GM12878 (cell line): ENCODE data around the gene ADAP1. TPM values are rescaled to one million over a fixed set of nuclear protein-coding genes. Genes with fewer than 3 reads are reported as not detected.

Experiments
- ATAC-seq: fragments of 200-7000 bp; cut with Tn5 transposase; 3 replicates; pipeline ENCODE4 v1.9.1; 2020; ENCODE audit warnings: mild to moderate bottlenecking, moderate library complexity
- BruUV-seq: library from RNA; stranded (reverse); fragments of 400-500 nt; replicated peaks from 2 replicates; lab custom pipeline; 2021; lab: Mats Ljungman, UMichigan
- CTCF ChIA-PET: fragments of 300-600 bp; sonication (Branson Sonifier 250); formaldehyde crosslinking; extraction: SDS; loops from one replicate; lab custom pipeline; 2021; ENCODE audit warnings: inconsistent platforms; lab: Yijun Ruan, JAX
- POLR2A ChIA-PET: fragments of 350-600 bp; formaldehyde crosslinking; extraction: SDS; loops from one replicate; lab custom pipeline; 2021; ENCODE audit warnings: inconsistent platforms; lab: Charles Lee
- RAD21 ChIA-PET: fragments of 300-600 bp; sonication (Branson Sonifier 250); formaldehyde crosslinking; loops from one replicate; lab custom pipeline; 2023; ENCODE audit warnings: antibody characterized with exemption; ENCODE audit not compliant: unreplicated experiment; lab: Charles Lee
- SMC1A ChIA-PET: fragments of 300-600 bp; sonication (Branson Sonifier 250); formaldehyde crosslinking; loops from one replicate; lab custom pipeline; 2023; ENCODE audit not compliant: unreplicated experiment, uncharacterized antibody; lab: Charles Lee
- DNase-seq: peaks from one replicate; pipeline ENCODE4 v3.0.0-alpha.2; 2011; ENCODE audit warnings: low read depth, low spot score
- FAIRE-seq: peaks from 3 replicates; lab custom pipeline; 2011; peaks lifted over from hg19 to GRCh38; lab: Jason Lieb, UNC
- H2AFZ ChIP-seq: 2 replicates; pipeline ENCODE4 v1.6.0; 2011; ENCODE audit warnings: low read depth, low read length, control low read depth; ENCODE audit not compliant: control insufficient read depth
- H3K27ac ChIP-seq: 2 replicates; pipeline ENCODE4 v1.5.1; 2011; ENCODE audit warnings: control low read depth; ENCODE audit not compliant: control insufficient read depth, insufficient read depth
- H3K27me3 ChIP-seq, 2 experiments: replicated peaks in 1 of 2; 2 replicates each; pipeline versions ENCODE4 v1.6.0 to v1.6.1; 2011; ENCODE audit warnings: low read length in 1 of 2; ENCODE audit not compliant: control insufficient read depth in 2 of 2, insufficient read depth in 2 of 2
- H3K36me3 ChIP-seq, 2 experiments: 2 replicates each; pipeline ENCODE4 v1.5.1; 2011; ENCODE audit warnings: low read length in 1 of 2; ENCODE audit not compliant: control insufficient read depth in 2 of 2, insufficient read depth in 2 of 2
- H3K4me1 ChIP-seq: 2 replicates; pipeline ENCODE4 v1.6.1; 2011; ENCODE audit warnings: mild to moderate bottlenecking, low read length, moderate library complexity, mixed read lengths; ENCODE audit not compliant: control insufficient read depth, insufficient read depth
- H3K4me2 ChIP-seq: 2 replicates; pipeline ENCODE4 v1.6.0; 2011; ENCODE audit warnings: control low read depth; ENCODE audit not compliant: control insufficient read depth, insufficient read depth
- H3K4me3 ChIP-seq: fragments of 200-600 bp; sonication (generic); 2 replicates; pipeline ENCODE4 v1.5.1; 2016
- H3K79me2 ChIP-seq: 2 replicates; pipeline ENCODE4 v1.6.0; 2011; ENCODE audit warnings: low read length; ENCODE audit not compliant: control insufficient read depth, insufficient read depth
- H3K9ac ChIP-seq: 2 replicates; pipeline ENCODE4 v1.8.0; 2011; ENCODE audit warnings: low read length, control low read depth, mixed read lengths; ENCODE audit not compliant: control insufficient read depth, insufficient read depth
- H3K9me3 ChIP-seq: replicated peaks from 3 replicates; pipeline ENCODE4 v1.5.1; 2011; ENCODE audit warnings: mild to moderate bottlenecking, low read length; ENCODE audit not compliant: control insufficient read depth, insufficient read depth
- H4K20me1 ChIP-seq: 2 replicates; pipeline ENCODE4 v1.6.0; 2011; ENCODE audit not compliant: control insufficient read depth, insufficient read depth
- NFYB ChIP-seq: IDR thresholded peaks from 2 replicates; pipeline ENCODE4 v1.6.1; 2011; ENCODE audit warnings: low read depth, mild to moderate bottlenecking, low read length, improper control_type of control experiment, moderate library complexity; ENCODE audit not compliant: insufficient read depth
- NR2F1 ChIP-seq: fragments of 450-650 bp; conservative IDR thresholded peaks from 2 replicates; pipeline ENCODE4 v1.6.1; 2017; ENCODE audit warnings: mild to moderate bottlenecking
- PML ChIP-seq: IDR thresholded peaks from 2 replicates; pipeline ENCODE4 v1.6.1; 2012; ENCODE audit warnings: low read length, inconsistent platforms
- RB1 ChIP-seq: fragments of 450-650 bp; formaldehyde crosslinking; IDR thresholded peaks from 2 replicates; pipeline ENCODE4 v1.6.1; 2017; ENCODE audit warnings: mild to moderate bottlenecking, borderline replicate concordance
- RFX5 ChIP-seq: IDR thresholded peaks from 2 replicates; pipeline ENCODE4 v1.6.1; 2011; ENCODE audit warnings: low read depth, low read length, improper control_type of control experiment
- ZBTB4 ChIP-seq: fragments of 450-650 bp; formaldehyde crosslinking; IDR thresholded peaks from 2 replicates; pipeline ENCODE4 v1.4.0; 2022; ENCODE audit warnings: mild to moderate bottlenecking, moderate library complexity
- WGBS: methylation state at CpG from one replicate; pipeline ENCODE4 v1.1.6; 2016; ENCODE audit warnings: low lambda C conversion rate; ENCODE audit not compliant: insufficient replicate concordance, insufficient coverage; ENCODE audit errors: missing lambda C conversion rate; 5-methylcytosine and 5-hydroxymethylcytosine counted together
- in situ Hi-C: fragments of 300-500 bp; cut with MboI; formaldehyde crosslinking; loops from 9 replicates; pipeline ENCODE4 v1.14.3; 2018; ENCODE audit warnings: mixed read lengths
- intact Hi-C: fragments of 100-400 bp; cut with micrococcal nuclease; formaldehyde crosslinking; loops from one replicate; pipeline ENCODE4 v1.14.2; 2022; ENCODE audit not compliant: unreplicated experiment
- polyA plus RNA-seq, 11 experiments: library from polyadenylated mRNA; depleted of rRNA in 4 of 11; unstranded in 6 of 11; stranded (reverse) in 5 of 11; fragments of >200 nt; fragmentation: Nextera tagmentation in 4 of 11; fragmentation: Illumina TruSeq in 1 of 11; extraction: Ambion mirVana in 4 of 11; extraction: Trizol in 1 of 11; gene quantifications; 1 replicate in 1 of 11; 2 replicates in 10 of 11; pipeline versions ENCODE4 v1.2.1 to v1.2.3, GENCODE V29; 2011 to 2016; ENCODE audit warnings: inconsistent platforms in 2 of 11, missing spikeins in 2 of 11, low read depth in 1 of 11
- total RNA-seq, 4 experiments: library from RNA; depleted of rRNA in 3 of 4; stranded (reverse); fragments of >200 nt in 3 of 4; fragmentation: Illumina TruSeq in 1 of 4; extraction: Trizol in 1 of 4; gene quantifications; 2 replicates each; pipeline versions ENCODE4 v1.2.1 to v1.2.3, GENCODE V29; 2013 to 2021

ADAP1 gene
- total and polyA plus RNA-seq, 10 of the 15 experiments (the other 5 are each of a cell fraction or from before 2014, with no cell fraction given) = 0.22 to 44.2 (median 22.0) TPM; not detected in 1

- no peak for TF ChIP-seq ZBTB4 (CRISPR knock-in tag)
- TF ChIP-seq NFYB = no peak
- TF ChIP-seq RB1 = no peak
- no peak for TF ChIP-seq RFX5
Observed at GRCh38 chr7:991729-992656, 37.5 kb upstream of the ADAP1 start (continued).

GRCh38 chr7:990933-991728 lies 36.7 kb upstream of the ADAP1 start:
- H3K27me3 ChIP-seq = no peaks in the 10 kb centered on the region
- intact Hi-C loops = loop anchor here (5.0 kb wide), 1 partner anchor 96 kb away; the partner anchor contains the start of gene GPER1
- POLR2A ChIA-PET = interaction anchor here (1.4 kb wide), 1 partner anchor 74 kb away, joined by 4 read pairs; no protein-coding TSS in a partner anchor
- 45% methylated on average over 30 of the region's 35 CpGs for WGBS
- H3K36me3 ChIP-seq = 0 out of 4 replicates have a peak, but pooled peaks cover 0 to 1% of the 10 kb centered on the region in 2 experiments
- H4K20me1 ChIP-seq = no peaks in the 10 kb centered on the region
- no peak overlapping the region for H3K4me3 ChIP-seq
- in situ Hi-C loops = loop anchor here (5.0 kb wide), 1 partner anchor 186 kb away; no protein-coding TSS in a partner anchor
- no peaks in the 10 kb centered on the region for H3K79me2 ChIP-seq
- FAIRE-seq (no peak), ATAC-seq (no peak), DNase-seq (no peak)
- peaks cover 6% of the 10 kb centered on the region for H3K4me1 ChIP-seq
- H2AFZ ChIP-seq = no peak overlapping the region
- TF ChIP-seq PML (no peak), NR2F1 (no peak)
- no TSS peak for BruUV-seq
- CTCF ChIA-PET = interaction anchor here (2.9 to 9.3 kb wide), 7 partner anchors 9 to 184 kb away, joined by 19 to 280 read pairs (median 39); partner anchors contain the start of genes COX19 and CYP2W1
- SMC1A ChIA-PET = interaction anchor here (6.2 kb wide), 1 partner anchor 74 kb away, joined by 121 read pairs; no protein-coding TSS in a partner anchor
- no peak overlapping the region for H3K4me2 ChIP-seq
- no peak overlapping the region for H3K9ac ChIP-seq
- no peak overlapping the region for H3K27ac ChIP-seq
- RAD21 ChIA-PET = interaction anchor here (1.0 to 4.7 kb wide), 3 partner anchors 17 to 185 kb away, joined by 3 to 42 read pairs (median 35); partner anchors contain the start of gene COX19
- H3K9me3 ChIP-seq = no peaks in the 10 kb centered on the region
